A549 (cell line): ENCODE measurements around the gene TBC1D20.

Source experiments
- CTCF ChIP-seq: fragments of >200 bp; sonication (Bioruptor Twin); formaldehyde crosslinking; IDR thresholded peaks from 3 replicates; pipeline ENCODE4 v1.5.1; 2016
- EP300 ChIP-seq, 2 experiments: fragments of >200 bp; sonication (Bioruptor Twin); formaldehyde crosslinking; IDR thresholded peaks; 2 replicates in 1 of 2; 3 replicates in 1 of 2; pipeline ENCODE4 v1.6.1; 2016 to 2017
- HDAC2 ChIP-seq: fragments of 200-600 bp; sonication (generic); IDR thresholded peaks from 2 replicates; pipeline ENCODE4 v1.6.1; 2016
- HES2 ChIP-seq: fragments of >200 bp; sonication (Bioruptor Twin); formaldehyde crosslinking; IDR thresholded peaks from 2 replicates; pipeline ENCODE4 v1.6.1; 2016
- HEYL ChIP-seq: fragments of 250-450 bp; sonication (Bioruptor Pico); IDR thresholded peaks from 2 replicates; pipeline ENCODE4 v1.8.0; 2021; ENCODE audit warnings: mild to moderate bottlenecking, moderate library complexity
- HMGXB4 ChIP-seq: fragments of 250-450 bp; sonication (Bioruptor Pico); IDR thresholded peaks from 2 replicates; pipeline ENCODE4 v1.5.0; 2021; ENCODE audit warnings: mild to moderate bottlenecking, moderate library complexity, borderline replicate concordance
- JUN ChIP-seq, 2 experiments: fragments of >200 bp; sonication (Bioruptor Twin); formaldehyde crosslinking; IDR thresholded peaks; 2 replicates in 1 of 2; 3 replicates in 1 of 2; pipeline ENCODE4 v1.6.1; 2016 to 2017
- MAFK ChIP-seq: fragments of 450-650 bp; IDR thresholded peaks from 2 replicates; pipeline ENCODE4 v1.6.1; 2014; ENCODE audit not compliant: partially characterized antibody
- MYC ChIP-seq: IDR thresholded peaks from 2 replicates; pipeline ENCODE4 v1.6.1; 2012; ENCODE audit warnings: mild to moderate bottlenecking, inconsistent platforms, low read length, improper control_type of control experiment, borderline replicate concordance
- PBX3 ChIP-seq: IDR thresholded peaks from 2 replicates; pipeline ENCODE4 v1.6.1; 2012
- POLR2A ChIP-seq: IDR thresholded peaks from 2 replicates; pipeline ENCODE4 v1.6.1; 2012; ENCODE audit warnings: mild to moderate bottlenecking, low read length

GRCh38 chr20:402496-402885, 59.8 kb downstream of the TBC1D20 start:
- no peak for TF ChIP-seq EP300 (IDR thresholded peaks at IDR 0.05)
- TF ChIP-seq MAFK = no peak
- no peak for TF ChIP-seq CTCF
- no peak for TF ChIP-seq HDAC2
- TF ChIP-seq JUN (IDR thresholded peaks at IDR 0.05) = no peak
- TF ChIP-seq MYC = no peak
- TF ChIP-seq HES2 = no peak
- TF ChIP-seq HMGXB4 = no peak
- TF ChIP-seq HEYL (CRISPR knock-in tag) = no peak
- TF ChIP-seq PBX3 = no peak
- TF ChIP-seq POLR2A = no peak
